Measurements from ENCODE around the gene CRYGC.

GRCh38 chr2:208150956-208151355, 21.3 kb upstream of the CRYGC start:
- TF ChIP-seq, protein P1, sequence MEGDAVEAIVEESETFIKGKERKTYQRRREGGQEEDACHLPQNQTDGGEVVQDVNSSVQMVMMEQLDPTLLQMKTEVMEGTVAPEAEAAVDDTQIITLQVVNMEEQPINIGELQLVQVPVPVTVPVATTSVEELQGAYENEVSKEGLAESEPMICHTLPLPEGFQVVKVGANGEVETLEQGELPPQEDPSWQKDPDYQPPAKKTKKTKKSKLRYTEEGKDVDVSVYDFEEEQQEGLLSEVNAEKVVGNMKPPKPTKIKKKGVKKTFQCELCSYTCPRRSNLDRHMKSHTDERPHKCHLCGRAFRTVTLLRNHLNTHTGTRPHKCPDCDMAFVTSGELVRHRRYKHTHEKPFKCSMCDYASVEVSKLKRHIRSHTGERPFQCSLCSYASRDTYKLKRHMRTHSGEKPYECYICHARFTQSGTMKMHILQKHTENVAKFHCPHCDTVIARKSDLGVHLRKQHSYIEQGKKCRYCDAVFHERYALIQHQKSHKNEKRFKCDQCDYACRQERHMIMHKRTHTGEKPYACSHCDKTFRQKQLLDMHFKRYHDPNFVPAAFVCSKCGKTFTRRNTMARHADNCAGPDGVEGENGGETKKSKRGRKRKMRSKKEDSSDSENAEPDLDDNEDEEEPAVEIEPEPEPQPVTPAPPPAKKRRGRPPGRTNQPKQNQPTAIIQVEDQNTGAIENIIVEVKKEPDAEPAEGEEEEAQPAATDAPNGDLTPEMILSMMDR (IDR thresholded peaks at IDR 0.05; ENCODE audit: insufficient read depth, low read depth, low read length), result no peak
- no peak for TF ChIP-seq EZH2 (IDR thresholded peaks at IDR 0.05; ENCODE audit: insufficient read depth, low read length)

Measured in astrocyte (in vitro differentiated cells and primary cell).